ENCODE results near the gene PRORP. TPM values are rescaled to one million over a fixed set of nuclear protein-coding genes. Genes with fewer than 3 reads are reported as not detected.
A peak's percentile ranks its signal among the peaks of the same experiment; 100 is the strongest.

Gene PRORP
- total and polyA plus RNA-seq, 2 of the 13 experiments (the other 11 are each of a cell fraction or from before 2014, with no cell fraction given): 48.9 to 88.7 TPM

DNA sequence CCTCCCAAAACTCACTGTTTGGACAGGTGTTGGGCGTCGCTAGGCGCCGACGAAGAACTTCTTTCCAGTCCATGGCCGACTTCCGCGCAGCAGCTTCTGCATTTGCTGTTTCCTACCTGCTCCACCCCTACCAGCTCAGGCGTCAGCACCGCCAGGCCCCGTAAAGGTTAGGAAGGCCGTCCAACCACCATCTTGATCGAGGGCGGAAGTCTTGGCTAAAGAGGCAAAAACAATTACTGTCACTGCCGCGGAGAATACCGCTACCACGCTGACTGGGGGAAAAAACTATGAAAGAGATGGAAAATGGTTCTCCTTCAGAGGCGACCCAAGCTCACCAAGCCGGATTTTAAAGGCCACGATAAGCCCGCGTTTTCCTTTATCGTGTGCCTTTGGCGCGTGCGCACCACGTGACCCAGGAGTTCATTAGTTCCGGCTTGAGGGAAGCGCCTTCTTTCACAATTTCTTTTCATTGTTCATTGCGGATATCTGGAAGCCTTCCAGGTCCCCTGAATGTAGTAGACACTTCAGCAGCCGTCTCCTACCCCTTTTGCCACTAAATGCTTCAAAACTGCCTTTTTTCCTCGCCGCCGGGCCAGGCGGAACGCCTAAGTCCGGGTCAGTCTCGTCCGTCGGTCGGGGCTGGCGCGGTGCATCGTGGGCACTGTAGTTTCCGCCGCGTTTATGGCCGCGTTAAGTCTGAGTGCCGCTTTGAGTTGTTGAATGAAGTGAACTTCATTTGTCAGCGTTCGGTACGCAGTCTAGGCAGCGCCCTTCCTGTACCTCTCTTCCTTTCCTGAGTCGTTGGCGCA is at the start of gene PRORP, which contains the start of gene PPP2R3C (continued):
- TF ChIP-seq, protein P1, sequence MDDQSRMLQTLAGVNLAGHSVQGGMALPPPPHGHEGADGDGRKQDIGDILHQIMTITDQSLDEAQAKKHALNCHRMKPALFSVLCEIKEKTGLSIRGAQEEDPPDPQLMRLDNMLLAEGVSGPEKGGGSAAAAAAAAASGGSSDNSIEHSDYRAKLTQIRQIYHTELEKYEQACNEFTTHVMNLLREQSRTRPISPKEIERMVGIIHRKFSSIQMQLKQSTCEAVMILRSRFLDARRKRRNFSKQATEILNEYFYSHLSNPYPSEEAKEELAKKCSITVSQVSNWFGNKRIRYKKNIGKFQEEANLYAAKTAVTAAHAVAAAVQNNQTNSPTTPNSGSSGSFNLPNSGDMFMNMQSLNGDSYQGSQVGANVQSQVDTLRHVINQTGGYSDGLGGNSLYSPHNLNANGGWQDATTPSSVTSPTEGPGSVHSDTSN (CRISPR knock-in tag; IDR thresholded peaks at IDR 0.05; ENCODE audit: borderline replicate concordance): peak; percentile 95; the same call in 1 of the 2 replicates
- TF ChIP-seq, protein P2, sequence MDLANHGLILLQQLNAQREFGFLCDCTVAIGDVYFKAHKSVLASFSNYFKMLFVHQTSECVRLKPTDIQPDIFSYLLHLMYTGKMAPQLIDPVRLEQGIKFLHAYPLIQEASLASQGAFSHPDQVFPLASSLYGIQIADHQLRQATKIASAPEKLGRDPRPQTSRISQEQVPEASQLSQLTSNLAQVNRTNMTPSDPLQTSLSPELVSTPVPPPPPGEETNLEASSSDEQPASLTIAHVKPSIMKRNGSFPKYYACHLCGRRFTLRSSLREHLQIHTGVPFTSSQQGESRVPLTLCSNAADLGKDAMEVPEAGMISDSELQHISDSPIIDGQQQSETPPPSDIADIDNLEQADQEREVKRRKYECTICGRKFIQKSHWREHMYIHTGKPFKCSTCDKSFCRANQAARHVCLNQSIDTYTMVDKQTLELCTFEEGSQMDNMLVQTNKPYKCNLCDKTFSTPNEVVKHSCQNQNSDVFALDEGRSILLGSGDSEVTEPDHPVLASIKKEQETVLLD (CRISPR knock-in tag; IDR thresholded peaks at IDR 0.05; ENCODE audit: low read depth): peak; percentile 64; the same call in 1 of the 2 replicates
- TF ChIP-seq HNRNPH1 (optimal IDR thresholded peaks at IDR 0.05; ENCODE audit: low read depth, low read length): peak; percentile 60
- TF ChIP-seq SIN3B (IDR thresholded peaks at IDR 0.05; ENCODE audit: low read length): peak; percentile 86
- TF ChIP-seq TMF1 (CRISPR knock-in tag; IDR thresholded peaks at IDR 0.05; ENCODE audit: low read depth): peak; percentile 4
- TF ChIP-seq, protein P3, sequence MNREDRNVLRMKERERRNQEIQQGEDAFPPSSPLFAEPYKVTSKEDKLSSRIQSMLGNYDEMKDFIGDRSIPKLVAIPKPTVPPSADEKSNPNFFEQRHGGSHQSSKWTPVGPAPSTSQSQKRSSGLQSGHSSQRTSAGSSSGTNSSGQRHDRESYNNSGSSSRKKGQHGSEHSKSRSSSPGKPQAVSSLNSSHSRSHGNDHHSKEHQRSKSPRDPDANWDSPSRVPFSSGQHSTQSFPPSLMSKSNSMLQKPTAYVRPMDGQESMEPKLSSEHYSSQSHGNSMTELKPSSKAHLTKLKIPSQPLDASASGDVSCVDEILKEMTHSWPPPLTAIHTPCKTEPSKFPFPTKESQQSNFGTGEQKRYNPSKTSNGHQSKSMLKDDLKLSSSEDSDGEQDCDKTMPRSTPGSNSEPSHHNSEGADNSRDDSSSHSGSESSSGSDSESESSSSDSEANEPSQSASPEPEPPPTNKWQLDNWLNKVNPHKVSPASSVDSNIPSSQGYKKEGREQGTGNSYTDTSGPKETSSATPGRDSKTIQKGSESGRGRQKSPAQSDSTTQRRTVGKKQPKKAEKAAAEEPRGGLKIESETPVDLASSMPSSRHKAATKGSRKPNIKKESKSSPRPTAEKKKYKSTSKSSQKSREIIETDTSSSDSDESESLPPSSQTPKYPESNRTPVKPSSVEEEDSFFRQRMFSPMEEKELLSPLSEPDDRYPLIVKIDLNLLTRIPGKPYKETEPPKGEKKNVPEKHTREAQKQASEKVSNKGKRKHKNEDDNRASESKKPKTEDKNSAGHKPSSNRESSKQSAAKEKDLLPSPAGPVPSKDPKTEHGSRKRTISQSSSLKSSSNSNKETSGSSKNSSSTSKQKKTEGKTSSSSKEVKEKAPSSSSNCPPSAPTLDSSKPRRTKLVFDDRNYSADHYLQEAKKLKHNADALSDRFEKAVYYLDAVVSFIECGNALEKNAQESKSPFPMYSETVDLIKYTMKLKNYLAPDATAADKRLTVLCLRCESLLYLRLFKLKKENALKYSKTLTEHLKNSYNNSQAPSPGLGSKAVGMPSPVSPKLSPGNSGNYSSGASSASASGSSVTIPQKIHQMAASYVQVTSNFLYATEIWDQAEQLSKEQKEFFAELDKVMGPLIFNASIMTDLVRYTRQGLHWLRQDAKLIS (CRISPR knock-in tag; IDR thresholded peaks at IDR 0.05): peak; percentile 20; the same call in 1 of the 2 replicates
- peak; percentile 98 for TF ChIP-seq ZNF34 (CRISPR knock-in tag; IDR thresholded peaks at IDR 0.05; ENCODE audit: borderline replicate concordance)
- TF ChIP-seq ZNF136 (CRISPR knock-in tag; IDR thresholded peaks at IDR 0.05; ENCODE audit: low read depth): peak; percentile 95
- no peak for TF ChIP-seq ZFP62 (CRISPR knock-in tag; IDR thresholded peaks at IDR 0.05)
- no peak; the same call in none of the 2 replicates for TF ChIP-seq ZMYM3 (CRISPR knock-in tag; IDR thresholded peaks at IDR 0.05)
- TF ChIP-seq KLF12 (CRISPR knock-in tag; IDR thresholded peaks at IDR 0.05; ENCODE audit: borderline replicate concordance): peak; percentile 99
- TF ChIP-seq RBAK (CRISPR knock-in tag; IDR thresholded peaks at IDR 0.05): no peak; the same call in 1 of the 2 replicates
- peak; percentile 75; the same call in 1 of the 2 replicates for TF ChIP-seq ZBTB1 (CRISPR knock-in tag; IDR thresholded peaks at IDR 0.05; ENCODE audit: borderline replicate concordance)
- TF ChIP-seq ZNF850 (CRISPR knock-in tag; conservative IDR thresholded peaks at IDR 0.05): no peak; the same call in 1 of the 2 replicates
- peak; percentile 96 for TF ChIP-seq IRF2 (CRISPR knock-in tag; IDR thresholded peaks at IDR 0.05)
- TF ChIP-seq TRIM24 (CRISPR knock-in tag; IDR thresholded peaks at IDR 0.05): no peak
- no peak for TF ChIP-seq NBN (conservative IDR thresholded peaks at IDR 0.05)
- TF ChIP-seq ZNF367 (CRISPR knock-in tag; IDR thresholded peaks at IDR 0.05; ENCODE audit: borderline replicate concordance): peak; percentile 97
- peak; percentile 59 for TF ChIP-seq ZNF652 (CRISPR knock-in tag; IDR thresholded peaks at IDR 0.05; ENCODE audit: borderline replicate concordance, low read depth)
- TF ChIP-seq FIP1L1 (IDR thresholded peaks at IDR 0.05; ENCODE audit: borderline replicate concordance, insufficient read depth, low read depth, low read length): peak; percentile 90
- TF ChIP-seq ZNF160 (CRISPR knock-in tag; IDR thresholded peaks at IDR 0.05): peak; percentile 57
- TF ChIP-seq, protein P4, sequence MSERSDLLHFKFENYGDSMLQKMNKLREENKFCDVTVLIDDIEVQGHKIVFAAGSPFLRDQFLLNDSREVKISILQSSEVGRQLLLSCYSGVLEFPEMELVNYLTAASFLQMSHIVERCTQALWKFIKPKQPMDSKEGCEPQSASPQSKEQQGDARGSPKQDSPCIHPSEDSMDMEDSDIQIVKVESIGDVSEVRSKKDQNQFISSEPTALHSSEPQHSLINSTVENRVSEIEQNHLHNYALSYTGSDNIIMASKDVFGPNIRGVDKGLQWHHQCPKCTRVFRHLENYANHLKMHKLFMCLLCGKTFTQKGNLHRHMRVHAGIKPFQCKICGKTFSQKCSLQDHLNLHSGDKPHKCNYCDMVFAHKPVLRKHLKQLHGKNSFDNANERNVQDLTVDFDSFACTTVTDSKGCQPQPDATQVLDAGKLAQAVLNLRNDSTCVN (CRISPR knock-in tag; IDR thresholded peaks at IDR 0.05; ENCODE audit: borderline replicate concordance): peak; percentile 88

Measured in HepG2 (cell line).